K562 (cell line): ENCODE measurements around the gene R3HDM2. TPM values are rescaled to one million over a fixed set of nuclear protein-coding genes. Genes with fewer than 3 reads are reported as not detected.
A peak's percentile ranks its signal among the peaks of the same experiment; 100 is the strongest.

Experiments used
- CHD4 ChIP-seq: fragments of 200-600 bp; sonication (generic); IDR thresholded peaks from 3 replicates; pipeline ENCODE4 v1.6.1; 2012; ENCODE audit warnings: low read depth, mild to moderate bottlenecking, mixed read lengths, low read length, inconsistent platforms; ENCODE audit not compliant: insufficient read depth, insufficient replicate concordance, poor library complexity, severe bottlenecking
- ERF ChIP-seq: fragments of 450-650 bp; formaldehyde crosslinking; IDR thresholded peaks from 2 replicates; pipeline ENCODE4 v1.4.0; 2020; ENCODE audit warnings: mild to moderate bottlenecking, mixed read lengths
- GATA2 ChIP-seq: sonication (generic); formaldehyde crosslinking; IDR thresholded peaks from 2 replicates; pipeline ENCODE4 v1.4.0; 2020; ENCODE audit warnings: mild to moderate bottlenecking, missing genetic modification reagents
- HNRNPL ChIP-seq: fragments of 200-400 bp; formaldehyde crosslinking; IDR thresholded peaks from 2 replicates; pipeline ENCODE4 v1.6.1; 2017; ENCODE audit warnings: low read depth, mild to moderate bottlenecking, low read length
- HOMEZ ChIP-seq: fragments of 250-450 bp; sonication (Bioruptor Pico); IDR thresholded peaks from 2 replicates; pipeline ENCODE4 v1.4.0; 2020; ENCODE audit warnings: mild to moderate bottlenecking, moderate library complexity
- KDM4B ChIP-seq, 2 experiments: fragments of 450-650 bp in 1 of 2; sonication (generic) in 1 of 2; IDR thresholded peaks; 2 replicates each; pipeline ENCODE4 v1.6.1; 2016 to 2017; ENCODE audit warnings: borderline replicate concordance in 2 of 2, antibody characterized with exemption in 1 of 2, low read depth in 1 of 2, mild to moderate bottlenecking in 1 of 2
- LCOR ChIP-seq: sonication (generic); formaldehyde crosslinking; IDR thresholded peaks from 2 replicates; pipeline ENCODE4 v1.8.0; 2022; ENCODE audit warnings: mild to moderate bottlenecking, missing genetic modification reagents
- MAX ChIP-seq: sonication (generic); formaldehyde crosslinking; IDR thresholded peaks from 2 replicates; pipeline ENCODE4 v1.9.0; 2022; ENCODE audit warnings: mild to moderate bottlenecking, missing genetic modification reagents
- MCM7 ChIP-seq, 2 experiments: fragments of 450-650 bp; IDR thresholded peaks; 2 replicates each; pipeline ENCODE4 v1.6.1; 2016 to 2018
- MXI1 ChIP-seq: IDR thresholded peaks from 2 replicates; pipeline ENCODE4 v1.6.1; 2011; ENCODE audit warnings: low read depth, mild to moderate bottlenecking, improper control_type of control experiment, low read length
- POLR3A ChIP-seq: IDR thresholded peaks from 2 replicates; pipeline ENCODE4 v1.6.1; 2011; ENCODE audit warnings: borderline replicate concordance, mild to moderate bottlenecking, moderate library complexity; ENCODE audit not compliant: insufficient read length, insufficient read depth; ENCODE audit errors: extremely low read depth
- PPARD ChIP-seq: fragments of 250-450 bp; sonication (Bioruptor Pico); IDR thresholded peaks from 2 replicates; pipeline ENCODE4 v1.8.0; 2022; ENCODE audit warnings: inconsistent platforms, mild to moderate bottlenecking, moderate library complexity
- SETDB1 ChIP-seq: IDR thresholded peaks from one replicate; pipeline ENCODE4 v1.6.1; 2012; ENCODE audit warnings: low read length, control low read depth, inconsistent platforms
- SMAD3 ChIP-seq: fragments of 450-650 bp; formaldehyde crosslinking; conservative IDR thresholded peaks from 2 replicates; pipeline ENCODE4 v1.4.0; 2020; ENCODE audit warnings: mild to moderate bottlenecking
- STAT5A ChIP-seq: IDR thresholded peaks from 2 replicates; pipeline ENCODE4 v1.6.1; 2012; ENCODE audit warnings: low read length, inconsistent platforms, borderline replicate concordance
- TAF7 ChIP-seq: fragments of 450-650 bp; IDR thresholded peaks from 2 replicates; pipeline ENCODE4 v1.6.1; 2016; ENCODE audit warnings: missing genetic modification characterization, missing compliant biosample characterization
- TAL1 ChIP-seq: fragments of 450-650 bp; IDR thresholded peaks from 2 replicates; pipeline ENCODE4 v1.6.1; 2016; ENCODE audit warnings: mild to moderate bottlenecking
- TCFL5 ChIP-seq: fragments of 250-450 bp; sonication (Bioruptor Pico); conservative IDR thresholded peaks from 2 replicates; pipeline ENCODE4 v1.6.1; 2021; ENCODE audit warnings: mild to moderate bottlenecking, moderate library complexity, matching md5 sums
- WHSC1 ChIP-seq: IDR thresholded peaks from one replicate; pipeline ENCODE4 v1.6.1; 2012; ENCODE audit warnings: low read length, control low read depth, inconsistent platforms
- ZC3H4 ChIP-seq: sonication (generic); formaldehyde crosslinking; IDR thresholded peaks from 2 replicates; pipeline ENCODE4 v1.9.0; 2021; ENCODE audit warnings: missing genetic modification reagents, borderline replicate concordance
- ZNF24 ChIP-seq: fragments of 450-650 bp; IDR thresholded peaks from 2 replicates; pipeline ENCODE4 v1.6.1; 2016
- ZNF41 ChIP-seq: fragments of 250-450 bp; sonication (Bioruptor Pico); conservative IDR thresholded peaks from 2 replicates; pipeline ENCODE4 v1.4.0; 2020; ENCODE audit warnings: mild to moderate bottlenecking
- ZNF436 ChIP-seq: fragments of 250-450, 450-650 bp; sonication (Bioruptor Pico); formaldehyde crosslinking; IDR thresholded peaks from 2 replicates; pipeline ENCODE4 v1.7.0; 2020; ENCODE audit warnings: mild to moderate bottlenecking
- ZNF507 ChIP-seq: conservative IDR thresholded peaks from 2 replicates; pipeline ENCODE4 v1.6.1; 2017; ENCODE audit warnings: missing genetic modification characterization, missing compliant biosample characterization
- polyA plus RNA-seq, 8 experiments: library from polyadenylated mRNA; depleted of rRNA in 4 of 8; stranded (reverse) in 5 of 8; unstranded in 3 of 8; fragments of >200 nt; fragmentation: Nextera tagmentation in 2 of 8; fragmentation: Illumina TruSeq in 1 of 8; extraction: Ambion mirVana in 2 of 8; extraction: Trizol in 1 of 8; gene quantifications; 2 replicates each; pipeline versions ENCODE4 v1.2.1 to v1.2.3, GENCODE V29; 2011 to 2014; ENCODE audit warnings: inconsistent platforms in 1 of 8, missing spikeins in 1 of 8
- total RNA-seq, 7 experiments: library from RNA; depleted of rRNA in 6 of 7; stranded (reverse); fragments of >200 nt in 6 of 7; fragmentation: Illumina TruSeq in 2 of 7; extraction: Trizol in 2 of 7; gene quantifications; 2 replicates each; pipeline versions ENCODE4 v1.2.1 to v1.2.3, GENCODE V29; 2011 to 2021; ENCODE audit warnings: low replicate concordance in 1 of 7
- TF ChIP-seq, protein P1 (sequence below): sonication (generic); formaldehyde crosslinking; IDR thresholded peaks from 2 replicates; pipeline ENCODE4 v1.8.0; 2022; ENCODE audit warnings: mild to moderate bottlenecking, missing genetic modification reagents, borderline replicate concordance
- TF ChIP-seq, protein P2 (sequence below): sonication (generic); formaldehyde crosslinking; IDR thresholded peaks from 2 replicates; pipeline ENCODE4 v1.8.1; 2023; ENCODE audit warnings: mild to moderate bottlenecking, missing genetic modification reagents

Gene R3HDM2
- total and polyA plus RNA-seq, 9 of the 15 experiments (the other 6 are each of a cell fraction or from before 2014, with no cell fraction given) = 3.3 to 18.8 (median 9.0) TPM

- TF ChIP-seq, protein P1, sequence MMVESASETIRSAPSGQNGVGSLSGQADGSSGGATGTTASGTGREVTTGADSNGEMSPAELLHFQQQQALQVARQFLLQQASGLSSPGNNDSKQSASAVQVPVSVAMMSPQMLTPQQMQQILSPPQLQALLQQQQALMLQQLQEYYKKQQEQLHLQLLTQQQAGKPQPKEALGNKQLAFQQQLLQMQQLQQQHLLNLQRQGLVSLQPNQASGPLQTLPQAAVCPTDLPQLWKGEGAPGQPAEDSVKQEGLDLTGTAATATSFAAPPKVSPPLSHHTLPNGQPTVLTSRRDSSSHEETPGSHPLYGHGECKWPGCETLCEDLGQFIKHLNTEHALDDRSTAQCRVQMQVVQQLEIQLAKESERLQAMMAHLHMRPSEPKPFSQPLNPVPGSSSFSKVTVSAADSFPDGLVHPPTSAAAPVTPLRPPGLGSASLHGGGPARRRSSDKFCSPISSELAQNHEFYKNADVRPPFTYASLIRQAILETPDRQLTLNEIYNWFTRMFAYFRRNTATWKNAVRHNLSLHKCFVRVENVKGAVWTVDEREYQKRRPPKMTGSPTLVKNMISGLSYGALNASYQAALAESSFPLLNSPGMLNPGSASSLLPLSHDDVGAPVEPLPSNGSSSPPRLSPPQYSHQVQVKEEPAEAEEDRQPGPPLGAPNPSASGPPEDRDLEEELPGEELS = no peak
- no peak for TF ChIP-seq MAX (CRISPR knock-in tag)
- no peak for TF ChIP-seq LCOR
- TF ChIP-seq HOMEZ (CRISPR knock-in tag) = no peak
- TF ChIP-seq ERF = peak; percentile 85; the same call in 1 of the 2 replicates
- TF ChIP-seq GATA2 (CRISPR knock-in tag) = no peak
- TF ChIP-seq MCM7 (IDR thresholded peaks at IDR 0.05) = no peak
- TF ChIP-seq ZNF507 (tag) = no peak
- TF ChIP-seq ZNF41 (CRISPR knock-in tag) = no peak
- no peak for TF ChIP-seq WHSC1
- no peak for TF ChIP-seq PPARD (CRISPR knock-in tag)
- no peak for TF ChIP-seq ZNF24
- no peak for TF ChIP-seq ZC3H4
- no peak for TF ChIP-seq ZNF436 (CRISPR knock-in tag)
- TF ChIP-seq TAL1 = no peak
- no peak for TF ChIP-seq SETDB1
- TF ChIP-seq STAT5A = no peak
- no peak for TF ChIP-seq TAF7
- no peak for TF ChIP-seq TCFL5 (CRISPR knock-in tag)
- no peak for TF ChIP-seq KDM4B (IDR thresholded peaks at IDR 0.05; ENCODE audit: borderline replicate concordance in 2 of 2, low read depth in 1 of 2)
- TF ChIP-seq POLR3A = no peak
- 0 out of 2 replicates have a peak, but pooled peaks have one; percentile 42 for TF ChIP-seq HNRNPL
- TF ChIP-seq, protein P2, sequence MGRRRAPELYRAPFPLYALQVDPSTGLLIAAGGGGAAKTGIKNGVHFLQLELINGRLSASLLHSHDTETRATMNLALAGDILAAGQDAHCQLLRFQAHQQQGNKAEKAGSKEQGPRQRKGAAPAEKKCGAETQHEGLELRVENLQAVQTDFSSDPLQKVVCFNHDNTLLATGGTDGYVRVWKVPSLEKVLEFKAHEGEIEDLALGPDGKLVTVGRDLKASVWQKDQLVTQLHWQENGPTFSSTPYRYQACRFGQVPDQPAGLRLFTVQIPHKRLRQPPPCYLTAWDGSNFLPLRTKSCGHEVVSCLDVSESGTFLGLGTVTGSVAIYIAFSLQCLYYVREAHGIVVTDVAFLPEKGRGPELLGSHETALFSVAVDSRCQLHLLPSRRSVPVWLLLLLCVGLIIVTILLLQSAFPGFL (CRISPR knock-in tag) = no peak
- TF ChIP-seq SMAD3 (CRISPR knock-in tag) = no peak
- TF ChIP-seq MXI1 = no peak
- TF ChIP-seq CHD4 = no peak
These were observed 195.7 kb downstream of the R3HDM2 start (continued) for GRCh38 chr12:57235017-57235727.
